Parathyroid adenoma (tissue), 2 donors: ENCODE results near the gene DDN.

Source experiments
- H2AFZ ChIP-seq: fragments of 300-600 bp; sonication (generic); one replicate; pipeline ENCODE4 v1.7.0; 2017; ENCODE audit warnings: antibody characterized with exemption, mild to moderate bottlenecking
- H3K27ac ChIP-seq: fragments of 300-600 bp; sonication (generic); one replicate; pipeline ENCODE4 v1.7.0; 2017
- H3K27me3 ChIP-seq: fragments of 300-600 bp; sonication (generic); one replicate; pipeline ENCODE4 v1.7.0; 2017; ENCODE audit warnings: low read length; ENCODE audit not compliant: control insufficient read depth, insufficient read depth
- H3K36me3 ChIP-seq: fragments of 300-600 bp; sonication (generic); one replicate; pipeline ENCODE4 v1.7.0; 2017; ENCODE audit warnings: low read length; ENCODE audit not compliant: control insufficient read depth, insufficient read depth
- H3K4me1 ChIP-seq: fragments of 300-600 bp; sonication (generic); one replicate; pipeline ENCODE4 v1.7.0; 2017; ENCODE audit warnings: control low read depth
- H3K4me2 ChIP-seq: fragments of 300-600 bp; sonication (generic); one replicate; pipeline ENCODE4 v1.7.0; 2017; ENCODE audit warnings: low read length
- H3K4me3 ChIP-seq: fragments of 300-600 bp; sonication (generic); one replicate; pipeline ENCODE4 v1.7.0; 2017; ENCODE audit warnings: low read depth, low read length
- H3K79me2 ChIP-seq: fragments of 300-600 bp; sonication (generic); one replicate; pipeline ENCODE4 v1.7.0; 2017; ENCODE audit warnings: control low read depth
- H3K9ac ChIP-seq: fragments of 300-600 bp; sonication (generic); one replicate; pipeline ENCODE4 v1.7.0; 2017; ENCODE audit warnings: mild to moderate bottlenecking
- H3K9me3 ChIP-seq: fragments of 300-600 bp; sonication (generic); one replicate; pipeline ENCODE4 v1.7.0; 2017; ENCODE audit warnings: low read length; ENCODE audit not compliant: control insufficient read depth
- TF ChIP-seq, protein P1 (sequence below): fragments of 300-600 bp; sonication (generic); IDR thresholded peaks from one replicate; pipeline ENCODE4 v1.7.0; 2017; ENCODE audit warnings: antibody characterized with exemption, mild to moderate bottlenecking
- donor health status: primary hyperparathyroidism.

Gene DDN

DNA sequence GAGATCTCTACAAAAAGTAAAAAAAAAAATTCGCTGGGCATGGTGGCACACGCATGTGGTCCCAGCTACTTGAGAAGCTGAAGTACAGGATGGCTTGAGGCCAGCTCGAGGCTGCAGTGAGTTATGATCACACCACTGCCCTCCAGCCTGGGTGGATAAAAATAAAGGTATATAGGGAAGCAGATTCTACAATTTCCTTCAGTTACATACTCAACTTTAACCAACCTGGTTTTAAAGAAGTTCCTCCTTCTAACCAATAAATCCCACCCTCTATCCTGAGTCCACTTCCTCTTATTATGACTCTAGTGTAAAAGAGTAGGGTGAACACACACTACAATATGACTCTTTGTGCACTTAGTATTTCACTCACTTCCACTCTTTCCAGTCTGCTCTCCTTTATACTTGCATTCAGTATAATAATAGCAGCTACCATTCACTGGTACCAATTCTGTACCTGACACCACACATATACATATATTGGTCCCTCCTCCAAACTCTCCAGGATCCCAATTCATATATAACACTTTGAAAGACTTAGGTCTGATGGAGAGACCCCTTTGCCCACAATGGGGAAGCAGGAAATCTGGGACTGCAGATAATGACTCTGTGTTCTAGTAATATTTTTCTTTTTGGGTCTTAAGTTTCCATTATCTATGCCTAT, 44.2 kb downstream of the DDN start:
- Histone ChIP-seq H3K4me1 (peaks cover 6% of the 10 kb centered on the region), H3K27me3 (no peaks in the 10 kb centered on the region), H3K9ac (no peak overlapping the region), H3K79me2 (peaks cover 32% of the 10 kb centered on the region), H3K27ac (no peak overlapping the region), H3K4me3 (no peak overlapping the region), H2AFZ (no peak overlapping the region), H3K36me3 (no peaks in the 10 kb centered on the region), H3K9me3 (no peaks in the 10 kb centered on the region), H3K4me2 (no peak overlapping the region)
- TF ChIP-seq, protein P1, sequence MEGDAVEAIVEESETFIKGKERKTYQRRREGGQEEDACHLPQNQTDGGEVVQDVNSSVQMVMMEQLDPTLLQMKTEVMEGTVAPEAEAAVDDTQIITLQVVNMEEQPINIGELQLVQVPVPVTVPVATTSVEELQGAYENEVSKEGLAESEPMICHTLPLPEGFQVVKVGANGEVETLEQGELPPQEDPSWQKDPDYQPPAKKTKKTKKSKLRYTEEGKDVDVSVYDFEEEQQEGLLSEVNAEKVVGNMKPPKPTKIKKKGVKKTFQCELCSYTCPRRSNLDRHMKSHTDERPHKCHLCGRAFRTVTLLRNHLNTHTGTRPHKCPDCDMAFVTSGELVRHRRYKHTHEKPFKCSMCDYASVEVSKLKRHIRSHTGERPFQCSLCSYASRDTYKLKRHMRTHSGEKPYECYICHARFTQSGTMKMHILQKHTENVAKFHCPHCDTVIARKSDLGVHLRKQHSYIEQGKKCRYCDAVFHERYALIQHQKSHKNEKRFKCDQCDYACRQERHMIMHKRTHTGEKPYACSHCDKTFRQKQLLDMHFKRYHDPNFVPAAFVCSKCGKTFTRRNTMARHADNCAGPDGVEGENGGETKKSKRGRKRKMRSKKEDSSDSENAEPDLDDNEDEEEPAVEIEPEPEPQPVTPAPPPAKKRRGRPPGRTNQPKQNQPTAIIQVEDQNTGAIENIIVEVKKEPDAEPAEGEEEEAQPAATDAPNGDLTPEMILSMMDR = no peak

DNA sequence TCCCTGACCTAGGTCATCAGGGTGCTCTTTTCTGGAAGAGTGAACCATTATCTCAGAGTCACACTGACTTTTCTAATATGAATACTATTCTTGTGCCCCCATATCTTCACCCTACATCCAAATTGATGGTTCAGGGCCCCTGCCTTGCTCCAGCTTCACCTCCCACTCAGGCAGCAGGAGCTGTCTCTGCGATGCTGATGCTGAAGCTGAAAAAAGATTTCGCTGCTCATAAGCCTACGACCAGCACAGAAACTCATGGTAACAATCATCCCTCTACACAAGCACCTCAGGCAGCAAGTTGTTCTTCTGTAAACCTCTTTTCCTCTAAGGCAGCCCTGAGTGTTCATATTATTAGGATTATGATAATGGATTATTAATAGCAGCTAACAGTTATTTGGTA, 45.1 kb downstream of the DDN start:
- Histone ChIP-seq H3K79me2 (peaks cover 40% of the 10 kb centered on the region), H3K4me1 (peaks cover 6% of the 10 kb centered on the region), H3K4me3 (no peak overlapping the region), H3K9me3 (no peaks in the 10 kb centered on the region), H2AFZ (no peak overlapping the region), H3K27ac (no peak overlapping the region), H3K9ac (no peak overlapping the region), H3K27me3 (no peaks in the 10 kb centered on the region), H3K36me3 (no peaks in the 10 kb centered on the region), H3K4me2 (no peak overlapping the region)
- TF ChIP-seq, protein P1 = no peak

DNA sequence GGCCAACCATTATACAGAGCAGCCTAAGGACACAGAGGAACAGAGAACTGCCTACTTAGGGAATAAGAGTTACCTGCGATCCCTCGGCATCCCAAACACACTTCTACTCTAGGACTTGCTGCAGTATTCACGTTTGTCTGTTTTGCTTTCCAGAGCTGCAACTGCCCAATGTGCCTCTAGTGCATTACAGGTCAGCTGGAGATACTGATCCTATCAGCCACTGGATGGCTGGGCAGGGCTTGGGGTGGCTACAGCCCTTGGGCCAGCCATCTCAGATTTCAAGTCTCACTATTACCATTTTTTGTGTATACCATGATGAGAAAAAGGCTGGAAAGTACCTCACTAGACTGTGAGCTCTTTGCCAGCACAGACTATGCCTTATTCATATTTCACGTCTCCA, 46.5 kb downstream of the DDN start:
- H3K4me3 ChIP-seq = peak overlapping the region; percentile 8
- TF ChIP-seq, protein P1 = no peak
- peak overlapping the region; percentile 26 for H3K27ac ChIP-seq
- no peak overlapping the region for H2AFZ ChIP-seq
- H3K4me1 ChIP-seq = peaks cover 15% of the 10 kb centered on the region
- H3K36me3 ChIP-seq = no peaks in the 10 kb centered on the region
- peak overlapping the region; percentile 64 for H3K4me2 ChIP-seq
- H3K9me3 ChIP-seq = no peaks in the 10 kb centered on the region
- no peak overlapping the region for H3K9ac ChIP-seq
- H3K27me3 ChIP-seq = no peaks in the 10 kb centered on the region
- peaks cover 53% of the 10 kb centered on the region for H3K79me2 ChIP-seq

DNA sequence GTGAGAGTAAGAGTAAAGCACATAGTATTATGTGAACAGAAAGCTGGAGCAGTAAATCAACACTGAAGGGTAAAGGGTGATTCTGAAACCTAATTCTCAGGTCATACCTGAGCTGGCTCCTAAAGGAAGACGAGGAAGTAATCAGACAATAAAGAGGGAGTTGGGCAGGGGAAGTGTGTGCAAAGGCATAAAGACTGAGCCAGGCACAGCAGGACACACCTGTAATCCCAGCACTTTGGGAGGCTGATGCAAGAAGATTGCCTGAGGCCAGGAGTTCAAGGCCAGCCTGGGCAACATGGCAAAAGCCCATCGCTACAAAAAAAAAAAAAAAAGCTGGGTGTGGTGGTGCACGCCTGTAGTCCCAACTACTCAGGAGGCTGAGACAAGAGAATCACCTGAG, 51.4 kb downstream of the DDN start:
- Histone ChIP-seq H3K79me2 (peaks cover 70% of the 10 kb centered on the region), H3K9ac (no peak overlapping the region), H3K27me3 (no peaks in the 10 kb centered on the region), H3K27ac (no peak overlapping the region), H2AFZ (no peak overlapping the region), H3K36me3 (no peaks in the 10 kb centered on the region), H3K4me3 (no peak overlapping the region), H3K4me1 (peaks cover 13% of the 10 kb centered on the region), H3K9me3 (no peaks in the 10 kb centered on the region), H3K4me2 (no peak overlapping the region)
- TF ChIP-seq, protein P1 = no peak

DNA sequence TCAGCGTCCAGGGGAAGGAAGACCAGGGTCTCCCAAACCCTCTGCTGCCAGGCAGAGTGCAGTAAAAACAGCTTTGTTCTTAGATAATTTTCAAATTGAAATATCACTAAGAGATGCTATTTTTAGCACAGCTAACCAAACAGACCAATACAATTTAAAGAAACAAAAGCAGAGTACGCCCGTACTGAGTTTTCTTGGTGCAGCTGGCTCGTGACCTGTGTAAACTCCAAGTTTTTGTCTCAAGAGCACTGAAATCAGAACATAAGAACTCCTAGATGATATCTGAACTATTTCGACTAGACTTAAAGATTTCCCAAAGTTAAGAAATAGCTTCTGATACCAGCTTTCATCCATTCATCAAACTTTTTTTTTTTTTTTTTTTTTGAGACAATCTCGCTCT, 52.2 kb downstream of the DDN start:
- Histone ChIP-seq H3K4me1 (peaks cover 18% of the 10 kb centered on the region), H3K36me3 (no peaks in the 10 kb centered on the region), H2AFZ (no peak overlapping the region), H3K4me2 (no peak overlapping the region), H3K27ac (no peak overlapping the region), H3K27me3 (no peaks in the 10 kb centered on the region), H3K4me3 (no peak overlapping the region), H3K9ac (no peak overlapping the region), H3K9me3 (no peaks in the 10 kb centered on the region), H3K79me2 (peaks cover 72% of the 10 kb centered on the region)
- TF ChIP-seq, protein P1 = no peak
